Measurements from ENCODE around the gene RANBP3L.
"Not testable (repeated sequence)": the region's sequence is repeated elsewhere in the genome, so short reads cannot be mapped to it uniquely, and the experiment has no call there.

RANBP3L gene

GRCh38 chr5:36209664-36210063, 92.0 kb downstream of the RANBP3L start:
- in situ Hi-C loops (cut with HindIII; ENCODE audit: low sequenced_read_pairs) = no loop called here

- in situ Hi-C loops (cut with HindIII; ENCODE audit: low sequenced_read_pairs) = no loop called here
Observed at GRCh38 chr5:36208786-36209185, 92.9 kb downstream of the RANBP3L start.

GRCh38 chr5:36206913-36207312, 94.8 kb downstream of the RANBP3L start:
- in situ Hi-C loops (cut with HindIII; ENCODE audit: low sequenced_read_pairs) = no loop called here

DNA sequence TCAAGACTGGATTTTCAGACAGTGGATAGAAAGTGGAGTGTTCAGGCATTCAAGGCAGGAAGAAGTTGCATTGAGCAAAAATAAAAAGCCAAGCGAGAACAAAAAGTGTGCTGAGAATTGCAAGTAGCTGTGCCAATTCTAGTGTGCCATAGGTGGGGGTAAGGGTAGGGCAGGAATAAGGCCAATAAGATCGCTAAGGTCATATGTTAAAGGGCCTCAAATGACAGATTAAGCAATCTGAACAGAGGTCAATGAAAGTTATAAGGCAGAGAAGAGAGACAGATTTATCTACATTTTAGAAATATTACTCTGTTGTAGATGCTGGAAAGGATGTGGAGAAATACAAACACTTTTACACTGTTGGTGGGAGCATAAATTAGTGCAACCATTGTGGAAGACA, 96.4 kb downstream of the RANBP3L start:
- in situ Hi-C loops (cut with HindIII; ENCODE audit: low sequenced_read_pairs) = no loop called here

DNA sequence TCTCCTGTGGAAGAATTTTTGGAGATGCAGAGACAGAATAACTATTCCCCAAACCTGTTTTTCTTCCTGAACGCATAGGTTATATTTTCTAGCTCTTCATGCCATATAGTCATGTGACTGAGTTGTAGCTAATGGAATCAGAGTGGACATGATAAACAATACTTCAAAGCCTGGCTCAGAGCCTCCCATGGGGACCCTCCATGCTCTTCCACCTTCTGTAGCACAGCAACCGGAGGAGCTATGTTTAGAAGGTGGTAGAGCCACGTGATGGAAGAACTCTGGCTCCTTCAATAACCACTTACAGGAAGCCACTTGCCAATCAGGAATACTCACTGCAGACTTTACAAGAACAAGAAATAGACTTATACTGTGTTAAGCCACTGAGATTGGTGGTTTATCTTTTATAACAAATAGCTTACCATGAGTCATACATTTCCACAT, 99.2 kb downstream of the RANBP3L start:
- in situ Hi-C loops (cut with HindIII; ENCODE audit: low sequenced_read_pairs) = no loop called here

DNA sequence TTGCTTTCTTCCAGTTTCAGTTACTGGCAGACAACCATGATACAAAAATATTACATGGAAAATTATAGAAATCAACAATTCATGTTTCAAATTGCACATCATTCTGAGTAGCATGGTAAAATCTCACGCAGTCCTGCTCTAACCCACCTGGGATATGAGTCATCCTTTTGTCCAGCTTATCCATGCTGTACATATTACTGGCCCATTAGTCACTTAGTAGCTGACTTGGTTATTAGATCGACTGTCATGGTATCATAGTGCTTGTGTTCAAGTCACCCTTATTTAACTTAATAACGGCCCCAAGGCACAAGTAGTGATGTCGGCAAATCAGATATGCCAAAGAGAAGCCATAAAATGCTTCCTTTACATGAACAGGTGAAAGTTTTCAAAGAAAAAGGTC, 101.2 kb downstream of the RANBP3L start:
- in situ Hi-C loops (cut with HindIII; ENCODE audit: low sequenced_read_pairs) = no loop called here

DNA sequence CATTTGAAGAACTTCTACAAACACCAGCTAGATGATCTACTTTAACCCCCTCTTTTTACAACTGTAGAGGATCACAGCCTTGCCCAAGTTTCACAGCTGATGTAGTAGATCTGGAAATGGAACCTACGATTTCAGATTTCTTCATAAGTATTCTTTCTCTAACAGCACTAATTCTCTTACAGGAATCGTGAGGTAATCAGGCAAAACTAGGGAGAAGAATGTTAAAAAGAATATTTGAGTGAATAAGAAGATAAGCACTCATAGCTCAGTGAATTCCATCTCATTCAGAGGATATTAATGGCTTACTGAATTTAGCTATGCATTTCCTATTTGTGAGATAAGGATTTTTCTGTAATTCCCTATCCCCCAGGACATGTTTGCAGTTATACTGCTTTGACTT, 102.1 kb downstream of the RANBP3L start:
- in situ Hi-C loops (cut with HindIII; ENCODE audit: low sequenced_read_pairs) = no loop called here

GRCh38 chr5:36198783-36199182, 102.9 kb downstream of the RANBP3L start:
- in situ Hi-C loops (cut with HindIII; ENCODE audit: low sequenced_read_pairs) = not testable (repeated sequence)
